Testis (tissue), 3 donors: ENCODE measurements around the gene CCDC9B. TPM values are rescaled to one million over a fixed set of nuclear protein-coding genes. Genes with fewer than 3 reads are reported as not detected.

Experiments used
- DNase-seq: peaks from one replicate; pipeline ENCODE4 v3.0.0-alpha.2; 2019
- H3K27ac ChIP-seq, 2 donors: fragments of 200-600 bp; sonication (generic); one replicate each; pipeline ENCODE4 v1.5.1; 2019
- H3K27me3 ChIP-seq: fragments of 200-600 bp; sonication (generic); one replicate; pipeline ENCODE4 v1.5.1; 2019
- H3K36me3 ChIP-seq: fragments of 200-600 bp; sonication (generic); one replicate; pipeline ENCODE4 v1.5.1; 2017; ENCODE audit warnings: low read depth; ENCODE audit errors: missing control alignments
- H3K4me1 ChIP-seq: fragments of 200-600 bp; sonication (generic); one replicate; pipeline ENCODE4 v1.5.1; 2019
- H3K4me3 ChIP-seq, 2 donors: fragments of 200-600 bp; sonication (generic); one replicate each; pipeline ENCODE4 v1.5.1; 2017 to 2019
- H3K9me3 ChIP-seq: fragments of 200-600 bp; sonication (generic); one replicate; pipeline ENCODE4 v1.5.1; 2017
- CTCF ChIP-seq, 3 experiments: fragments of 450-650 bp in 2 of 3; fragments of 200-600 bp in 1 of 3; sonication (generic) in 1 of 3; IDR thresholded peaks; one replicate each; pipeline ENCODE4 v1.5.1; 2016 to 2019; ENCODE audit warnings: antibody characterized with exemption in 3 of 3, mild to moderate bottlenecking in 2 of 3, moderate library complexity in 1 of 3
- POLR2A ChIP-seq: fragments of 450-650 bp; IDR thresholded peaks from one replicate; pipeline ENCODE4 v1.6.1; 2017; ENCODE audit warnings: antibody characterized with exemption, mild to moderate bottlenecking, moderate library complexity
- WGBS, 2 donors: methylation state at CpG; one replicate each; pipeline ENCODE4 v1.1.5; 2018; 5-methylcytosine and 5-hydroxymethylcytosine counted together
- intact Hi-C: fragments of 100-400 bp; cut with DNase I; formaldehyde crosslinking; loops from one replicate; pipeline ENCODE4 v1.15.1; 2023; ENCODE audit warnings: low total_unique reads
- polyA plus RNA-seq: library from polyadenylated mRNA; stranded (reverse); fragments of 350-450 nt; fragmentation: Illumina TruSeq; extraction: RNeasy Lipid Tissue Mini Kit (QIAGEN cat#74804); gene quantifications from one replicate; pipeline ENCODE4 v1.2.3, GENCODE V29; 2014; ENCODE audit warnings: low read depth, low replicate concordance; ENCODE audit not compliant: insufficient read depth
- total RNA-seq, 2 donors: library from RNA; depleted of rRNA; stranded (reverse); fragments of >200 nt; gene quantifications; one replicate each; pipeline ENCODE4 v1.2.3, GENCODE V29; 2016

The CCDC9B gene
- total and polyA plus RNA-seq, 3 donors from 2014 or later, result 20.4 to 38.9 (median 36.8) TPM

DNA sequence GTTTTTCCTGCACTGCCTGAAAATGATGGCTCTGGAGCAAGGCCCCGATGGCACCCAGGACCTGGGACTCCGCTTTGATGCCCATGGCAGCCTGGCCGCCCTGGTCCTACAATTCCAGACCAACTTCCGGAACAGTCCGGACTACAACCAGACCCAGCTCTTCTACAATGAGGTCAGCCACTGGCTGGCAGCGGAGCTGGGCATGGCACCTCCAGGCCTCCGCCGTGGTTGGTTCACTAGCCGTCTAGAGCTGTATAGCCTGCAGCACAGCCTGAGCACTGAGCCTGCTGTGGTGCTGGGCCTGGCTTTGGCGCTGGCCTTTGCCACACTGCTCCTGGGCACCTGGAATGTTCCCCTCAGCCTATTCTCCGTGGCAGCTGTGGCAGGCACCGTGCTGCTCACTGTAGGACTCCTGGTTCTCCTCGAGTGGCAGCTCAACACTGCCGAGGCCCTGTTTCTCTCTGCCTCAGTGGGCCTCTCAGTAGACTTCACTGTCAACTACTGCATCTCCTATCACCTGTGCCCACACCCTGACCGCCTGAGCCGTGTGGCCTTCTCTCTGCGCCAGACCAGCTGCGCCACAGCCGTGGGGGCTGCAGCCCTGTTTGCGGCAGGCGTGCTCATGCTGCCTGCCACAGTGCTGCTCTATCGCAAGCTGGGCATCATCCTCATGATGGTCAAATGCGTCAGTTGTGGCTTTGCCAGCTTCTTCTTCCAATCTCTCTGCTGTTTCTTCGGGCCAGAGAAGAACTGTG lies 28.2 kb upstream of the CCDC9B start:
- no peaks in the 10 kb centered on the region for H3K9me3 ChIP-seq
- no peaks in the 10 kb centered on the region for H3K4me1 ChIP-seq
- WGBS, 2 donors, result 88 to 89% methylated on average over 13 to 24 of the region's 24 CpGs
- no peaks in the 10 kb centered on the region for H3K36me3 ChIP-seq
- no peaks in the 10 kb centered on the region for H3K27me3 ChIP-seq
- H3K27ac ChIP-seq, result no peak overlapping the region
- intact Hi-C loops, result loop anchor here (10.0 kb wide), 1 partner anchor 46 kb away; no protein-coding TSS in a partner anchor
- TF ChIP-seq POLR2A (no peak), CTCF (IDR thresholded peaks at IDR 0.05) (no peak)
- DNase-seq, result no peak
- no peak overlapping the region for H3K4me3 ChIP-seq

DNA sequence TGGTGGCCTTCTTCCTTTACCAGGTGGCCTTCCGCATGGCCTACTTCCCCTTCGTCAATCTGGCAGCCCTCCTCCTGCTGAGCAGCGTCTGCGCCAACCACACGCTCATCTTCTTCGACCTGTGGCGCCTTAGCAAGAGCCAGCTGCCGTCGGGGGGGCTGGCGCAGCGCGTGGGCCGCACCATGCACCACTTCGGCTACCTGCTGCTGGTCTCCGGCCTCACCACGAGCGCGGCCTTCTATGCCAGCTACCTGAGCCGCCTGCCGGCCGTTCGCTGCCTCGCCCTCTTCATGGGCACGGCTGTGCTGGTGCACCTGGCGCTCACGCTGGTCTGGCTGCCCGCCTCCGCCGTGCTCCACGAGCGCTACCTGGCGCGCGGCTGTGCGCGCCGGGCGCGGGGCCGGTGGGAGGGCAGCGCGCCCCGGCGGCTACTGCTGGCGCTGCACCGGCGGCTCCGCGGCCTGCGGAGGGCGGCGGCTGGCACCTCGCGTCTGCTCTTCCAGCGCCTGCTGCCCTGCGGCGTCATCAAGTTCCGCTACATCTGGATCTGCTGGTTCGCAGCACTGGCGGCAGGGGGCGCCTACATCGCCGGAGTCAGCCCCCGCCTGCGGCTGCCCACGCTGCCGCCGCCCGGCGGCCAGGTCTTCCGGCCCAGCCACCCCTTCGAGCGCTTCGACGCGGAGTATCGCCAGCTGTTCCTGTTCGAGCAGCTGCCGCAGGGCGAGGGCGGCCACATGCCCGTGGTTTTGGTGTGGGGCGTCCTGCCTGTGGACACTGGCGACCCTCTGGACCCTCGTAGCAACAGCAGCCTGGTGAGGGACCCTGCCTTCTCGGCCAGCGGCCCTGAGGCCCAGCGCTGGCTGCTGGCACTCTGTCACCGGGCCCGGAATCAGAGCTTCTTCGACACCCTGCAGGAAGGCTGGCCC lies 27.2 kb upstream of the CCDC9B start:
- Histone ChIP-seq H3K27ac (no peak overlapping the region), H3K27me3 (no peaks in the 10 kb centered on the region), H3K4me3 (peak overlapping the region; percentile 37 to 45), H3K9me3 (no peaks in the 10 kb centered on the region), H3K36me3 (no peaks in the 10 kb centered on the region), H3K4me1 (no peaks in the 10 kb centered on the region)
- intact Hi-C loops, result loop anchor here (10.0 kb wide), 1 partner anchor 47 kb away; no protein-coding TSS in a partner anchor
- TF ChIP-seq POLR2A (no peak), CTCF (IDR thresholded peaks at IDR 0.05) (peak; percentile 77 to 83 (median 80))
- DNase-seq, result peak; percentile 89
- WGBS, 2 donors, result 10 to 38% methylated on average over 10 to 72 of the region's 91 CpGs

GRCh38 chr15:40367371-40367685 lies 26.6 kb upstream of the CCDC9B start:
- TF ChIP-seq CTCF (IDR thresholded peaks at IDR 0.05) (no peak), POLR2A (no peak)
- intact Hi-C loops, result loop anchor here (10.0 kb wide), 1 partner anchor 47 kb away; no protein-coding TSS in a partner anchor
- 56 to 62% methylated on average over 4 to 5 of the region's 5 CpGs for WGBS, 2 donors
- H3K4me1 ChIP-seq, result no peaks in the 10 kb centered on the region
- no peaks in the 10 kb centered on the region for H3K36me3 ChIP-seq
- H3K27me3 ChIP-seq, result no peaks in the 10 kb centered on the region
- no peaks in the 10 kb centered on the region for H3K9me3 ChIP-seq
- no peak overlapping the region for H3K27ac ChIP-seq
- DNase-seq, result no peak
- H3K4me3 ChIP-seq, result peak overlapping the region in 1 of 2 donors; percentile 27

- WGBS, 2 donors, result 78 to 82% methylated on average over 9 to 14 of the region's 14 CpGs
- Histone ChIP-seq H3K27ac (no peak overlapping the region), H3K36me3 (no peaks in the 10 kb centered on the region), H3K4me1 (no peaks in the 10 kb centered on the region), H3K27me3 (no peaks in the 10 kb centered on the region), H3K9me3 (no peaks in the 10 kb centered on the region), H3K4me3 (no peak overlapping the region)
- intact Hi-C loops, result loop anchor here (10.0 kb wide), 1 partner anchor 48 kb away; no protein-coding TSS in a partner anchor
- TF ChIP-seq CTCF (IDR thresholded peaks at IDR 0.05) (no peak), POLR2A (no peak)
- DNase-seq, result peak; percentile 93
These were observed 26.0 kb upstream of the CCDC9B start for GRCh38 chr15:40366457-40367370.
